Calu3 (cell line): Measurements from ENCODE around the gene HIRIP3. TPM values are rescaled to one million over a fixed set of nuclear protein-coding genes. Genes with fewer than 3 reads are reported as not detected.

Source experiments
- BruUV-seq: library from RNA; stranded (reverse); fragments of 400-500 nt; replicated peaks from 2 replicates; lab custom pipeline; 2021; lab: Mats Ljungman, UMichigan
- CTCF ChIA-PET: fragments of 300-600 bp; sonication (Branson Sonifier 250); formaldehyde crosslinking; loops from one replicate; lab custom pipeline; 2022; ENCODE audit warnings: antibody characterized with exemption; lab: Charles Lee
- DNase-seq: peaks from one replicate; pipeline ENCODE4 v3.0.0; 2022
- H3K27ac Mint-ChIP-seq: one replicate; pipeline ENCODE4 v1.8.0; 2022; ENCODE audit warnings: mixed read lengths; ENCODE audit not compliant: unreplicated experiment
- H3K27me3 Mint-ChIP-seq: one replicate; pipeline ENCODE4 v1.8.0; 2022; ENCODE audit warnings: mixed read lengths; ENCODE audit not compliant: unreplicated experiment
- H3K36me3 Mint-ChIP-seq: one replicate; pipeline ENCODE4 v1.8.0; 2022; ENCODE audit warnings: mild to moderate bottlenecking, moderate library complexity, mixed read lengths; ENCODE audit not compliant: insufficient read depth, unreplicated experiment
- H3K4me1 Mint-ChIP-seq: one replicate; pipeline ENCODE4 v1.8.0; 2022; ENCODE audit warnings: mild to moderate bottlenecking, low read depth, mixed read lengths; ENCODE audit not compliant: unreplicated experiment
- H3K4me3 Mint-ChIP-seq: one replicate; pipeline ENCODE4 v1.8.0; 2022; ENCODE audit warnings: mild to moderate bottlenecking, low read depth, moderate library complexity, mixed read lengths; ENCODE audit not compliant: unreplicated experiment
- H3K9me3 Mint-ChIP-seq: one replicate; pipeline ENCODE4 v1.8.0; 2022; ENCODE audit warnings: low read depth, mixed read lengths; ENCODE audit not compliant: unreplicated experiment
- intact Hi-C: fragments of 100-400 bp; cut with micrococcal nuclease; formaldehyde crosslinking; loops from one replicate; pipeline ENCODE4 v1.10.0; 2022; ENCODE audit not compliant: unreplicated experiment
- total RNA-seq: library from RNA; stranded (reverse); gene quantifications from 2 replicates; pipeline ENCODE4 v1.2.3, GENCODE V29; 2022
- TF ChIP-seq, protein P1 (sequence below): fragments of 200-600 bp; IDR thresholded peaks from one replicate; pipeline ENCODE4 v1.8.0; 2022; ENCODE audit warnings: antibody characterized with exemption; ENCODE audit not compliant: unreplicated experiment

The HIRIP3 gene
- total RNA-seq, 1 experiment from 2014 or later, result 28.5 TPM

DNA sequence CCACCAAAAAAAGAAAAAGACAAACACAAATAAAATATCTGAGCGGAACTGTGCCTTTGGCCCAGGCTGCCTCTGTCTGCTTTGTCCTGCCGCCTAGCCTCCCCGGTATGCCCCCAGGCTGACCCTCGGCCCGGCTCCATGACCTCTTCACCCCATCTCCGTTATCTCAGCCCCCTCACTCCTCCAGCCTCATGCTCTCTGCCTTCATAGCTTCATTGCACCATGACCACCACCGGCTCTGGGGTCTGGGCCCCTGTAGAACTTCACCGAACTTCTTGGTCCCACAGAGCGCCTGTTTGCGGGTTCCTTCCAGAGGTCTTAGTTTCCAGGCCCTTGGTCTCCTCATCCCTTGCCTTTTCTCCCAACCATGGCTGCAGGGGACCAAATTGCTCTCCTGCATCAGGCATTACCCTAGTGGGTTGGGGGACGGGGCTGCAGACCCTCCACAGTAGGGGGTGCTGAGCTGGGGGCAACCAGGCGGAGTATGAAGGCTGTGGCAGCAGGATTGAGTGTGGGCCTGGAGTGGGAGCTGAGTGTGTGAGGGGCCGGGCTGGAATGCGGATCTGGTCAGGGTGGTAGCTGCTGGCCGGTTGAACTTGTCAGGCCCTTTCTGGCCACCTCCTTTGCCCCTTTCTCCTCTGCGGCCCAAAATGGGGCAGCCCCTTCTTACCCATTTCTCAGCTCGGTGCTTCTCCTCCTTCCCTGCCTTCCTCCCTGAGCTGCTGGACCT, 6.9 kb downstream of the HIRIP3 start:
- CTCF ChIA-PET, result interaction anchor here (1.2 kb wide), 1 partner anchor 13 kb away, joined by 3 read pairs; no protein-coding TSS in a partner anchor
- Mint-ChIP-seq H3K27me3 (no peaks in the 10 kb centered on the region), H3K4me3 (no peak overlapping the region), H3K36me3 (peaks cover 41% of the 10 kb centered on the region), H3K9me3 (no peaks in the 10 kb centered on the region), H3K4me1 (no peaks in the 10 kb centered on the region), H3K27ac (no peak overlapping the region)
- TF ChIP-seq, protein P1, sequence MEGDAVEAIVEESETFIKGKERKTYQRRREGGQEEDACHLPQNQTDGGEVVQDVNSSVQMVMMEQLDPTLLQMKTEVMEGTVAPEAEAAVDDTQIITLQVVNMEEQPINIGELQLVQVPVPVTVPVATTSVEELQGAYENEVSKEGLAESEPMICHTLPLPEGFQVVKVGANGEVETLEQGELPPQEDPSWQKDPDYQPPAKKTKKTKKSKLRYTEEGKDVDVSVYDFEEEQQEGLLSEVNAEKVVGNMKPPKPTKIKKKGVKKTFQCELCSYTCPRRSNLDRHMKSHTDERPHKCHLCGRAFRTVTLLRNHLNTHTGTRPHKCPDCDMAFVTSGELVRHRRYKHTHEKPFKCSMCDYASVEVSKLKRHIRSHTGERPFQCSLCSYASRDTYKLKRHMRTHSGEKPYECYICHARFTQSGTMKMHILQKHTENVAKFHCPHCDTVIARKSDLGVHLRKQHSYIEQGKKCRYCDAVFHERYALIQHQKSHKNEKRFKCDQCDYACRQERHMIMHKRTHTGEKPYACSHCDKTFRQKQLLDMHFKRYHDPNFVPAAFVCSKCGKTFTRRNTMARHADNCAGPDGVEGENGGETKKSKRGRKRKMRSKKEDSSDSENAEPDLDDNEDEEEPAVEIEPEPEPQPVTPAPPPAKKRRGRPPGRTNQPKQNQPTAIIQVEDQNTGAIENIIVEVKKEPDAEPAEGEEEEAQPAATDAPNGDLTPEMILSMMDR, result no peak
- BruUV-seq, result no TSS peak
- no peak for DNase-seq
- intact Hi-C loops, result no loop called here

DNA sequence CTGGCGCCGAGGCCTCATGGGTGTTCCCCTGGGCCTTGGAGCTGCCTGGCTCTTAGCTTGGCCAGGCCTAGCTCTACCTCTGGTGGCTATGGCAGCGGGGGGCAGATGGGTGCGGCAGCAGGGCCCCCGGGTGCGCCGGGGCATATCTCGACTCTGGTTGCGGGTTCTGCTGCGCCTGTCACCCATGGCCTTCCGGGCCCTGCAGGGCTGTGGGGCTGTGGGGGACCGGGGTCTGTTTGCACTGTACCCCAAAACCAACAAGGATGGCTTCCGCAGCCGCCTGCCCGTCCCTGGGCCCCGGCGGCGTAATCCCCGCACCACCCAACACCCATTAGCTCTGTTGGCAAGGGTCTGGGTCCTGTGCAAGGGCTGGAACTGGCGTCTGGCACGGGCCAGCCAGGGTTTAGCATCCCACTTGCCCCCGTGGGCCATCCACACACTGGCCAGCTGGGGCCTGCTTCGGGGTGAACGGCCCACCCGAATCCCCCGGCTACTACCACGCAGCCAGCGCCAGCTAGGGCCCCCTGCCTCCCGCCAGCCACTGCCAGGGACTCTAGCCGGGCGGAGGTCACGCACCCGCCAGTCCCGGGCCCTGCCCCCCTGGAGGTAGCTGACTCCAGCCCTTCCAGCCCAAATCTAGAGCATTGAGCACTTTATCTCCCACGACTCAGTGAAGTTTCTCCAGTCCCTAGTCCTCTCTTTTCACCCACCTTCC, 7.9 kb downstream of the HIRIP3 start:
- DNase-seq, result no peak
- H3K27ac Mint-ChIP-seq, result no peak overlapping the region
- BruUV-seq, result no TSS peak
- H3K4me3 Mint-ChIP-seq, result no peak overlapping the region
- H3K27me3 Mint-ChIP-seq, result no peaks in the 10 kb centered on the region
- peaks cover 44% of the 10 kb centered on the region for H3K36me3 Mint-ChIP-seq
- intact Hi-C loops, result no loop called here
- CTCF ChIA-PET, result interaction anchor here (1.2 kb wide), 1 partner anchor 12 kb away, joined by 3 read pairs; no protein-coding TSS in a partner anchor
- TF ChIP-seq, protein P1, result no peak
- no peaks in the 10 kb centered on the region for H3K4me1 Mint-ChIP-seq
- H3K9me3 Mint-ChIP-seq, result no peaks in the 10 kb centered on the region

DNA sequence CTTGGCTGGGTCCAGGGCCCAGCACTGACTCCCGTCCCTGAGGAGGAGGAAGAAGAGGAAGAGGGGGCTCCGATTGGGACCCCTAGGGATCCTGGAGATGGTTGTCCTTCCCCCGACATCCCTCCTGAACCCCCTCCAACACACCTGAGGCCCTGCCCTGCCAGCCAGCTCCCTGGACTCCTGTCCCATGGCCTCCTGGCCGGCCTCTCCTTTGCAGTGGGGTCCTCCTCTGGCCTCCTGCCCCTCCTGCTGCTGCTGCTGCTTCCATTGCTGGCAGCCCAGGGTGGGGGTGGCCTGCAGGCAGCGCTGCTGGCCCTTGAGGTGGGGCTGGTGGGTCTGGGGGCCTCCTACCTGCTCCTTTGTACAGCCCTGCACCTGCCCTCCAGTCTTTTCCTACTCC, 8.5 kb downstream of the HIRIP3 start:
- Mint-ChIP-seq H3K4me1 (no peaks in the 10 kb centered on the region), H3K9me3 (no peaks in the 10 kb centered on the region), H3K27me3 (no peaks in the 10 kb centered on the region), H3K36me3 (peaks cover 49% of the 10 kb centered on the region), H3K4me3 (no peak overlapping the region), H3K27ac (no peak overlapping the region)
- TF ChIP-seq, protein P1, result no peak
- no peak for DNase-seq
- intact Hi-C loops, result no loop called here
- CTCF ChIA-PET, result interaction anchor here (1.2 kb wide), 1 partner anchor 11 kb away, joined by 3 read pairs; no protein-coding TSS in a partner anchor
- no TSS peak for BruUV-seq

DNA sequence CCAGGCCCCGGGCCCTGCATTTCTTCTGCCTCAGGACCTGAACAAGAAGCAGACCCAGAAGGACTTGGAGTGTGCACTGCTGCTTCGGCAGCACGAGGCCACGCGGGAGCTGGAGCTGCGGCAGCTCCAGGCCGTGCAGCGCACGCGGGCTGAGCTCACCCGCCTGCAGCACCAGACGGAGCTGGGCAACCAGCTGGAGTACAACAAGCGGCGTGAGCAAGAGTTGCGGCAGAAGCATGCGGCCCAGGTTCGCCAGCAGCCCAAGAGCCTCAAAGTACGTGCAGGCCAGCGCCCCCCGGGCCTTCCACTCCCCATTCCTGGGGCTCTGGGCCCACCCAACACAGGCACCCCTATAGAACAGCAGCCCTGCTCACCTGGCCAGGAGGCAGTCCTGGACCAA, 9.2 kb downstream of the HIRIP3 start:
- H3K36me3 Mint-ChIP-seq, result peaks cover 49% of the 10 kb centered on the region
- TF ChIP-seq, protein P1, result no peak
- intact Hi-C loops, result no loop called here
- CTCF ChIA-PET, result no interaction called here
- H3K27me3 Mint-ChIP-seq, result no peaks in the 10 kb centered on the region
- no peak for DNase-seq
- no peaks in the 10 kb centered on the region for H3K4me1 Mint-ChIP-seq
- H3K4me3 Mint-ChIP-seq, result no peak overlapping the region
- H3K9me3 Mint-ChIP-seq, result no peaks in the 10 kb centered on the region
- no peak overlapping the region for H3K27ac Mint-ChIP-seq
- BruUV-seq, result no TSS peak
